NCI-H1417 treated with DMSO at 0.1 percent for 48 hours (cell line): Measurements from ENCODE around the gene FOXF1.

Source experiments
- DNase-seq: peaks from one replicate; lab custom pipeline; 2025; lab: John Stamatoyannopoulos, UW

FOXF1 gene

DNA sequence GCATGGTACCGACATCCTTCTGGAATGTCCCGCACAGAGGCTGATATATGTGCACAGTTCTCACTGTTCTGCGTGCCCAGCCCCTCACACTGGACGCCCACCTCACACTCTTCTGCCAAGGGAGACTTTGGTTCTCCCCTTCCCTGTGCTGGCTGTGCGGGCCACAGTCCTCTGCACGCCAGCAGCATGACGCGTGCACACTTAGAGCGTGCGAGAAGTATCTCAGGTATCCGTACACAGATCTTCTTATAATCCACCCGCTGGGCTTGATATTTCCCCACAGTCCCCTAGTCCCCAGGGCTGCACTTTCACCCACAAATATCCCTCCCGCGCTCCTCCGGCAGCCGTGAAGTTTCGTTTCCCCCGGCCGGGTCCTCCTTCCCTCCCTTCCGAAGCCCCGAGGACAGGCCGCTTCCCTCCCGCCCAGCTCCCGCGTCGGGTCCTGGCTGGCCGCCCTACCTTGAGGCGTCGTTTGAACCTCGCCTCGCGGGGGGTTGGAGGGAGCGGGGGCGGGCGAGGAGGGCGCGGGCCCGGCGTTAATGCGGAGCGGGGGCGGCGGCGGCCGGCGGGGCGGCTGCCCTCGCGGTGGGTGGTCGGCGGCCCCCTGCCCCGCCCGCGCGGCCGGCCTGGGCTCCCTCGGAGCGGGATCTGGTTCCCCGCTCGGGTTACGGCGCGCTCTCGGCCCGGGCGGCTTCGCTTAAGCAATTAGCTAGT is 5.0 kb upstream of the FOXF1 start:
- no peak for DNase-seq

DNA sequence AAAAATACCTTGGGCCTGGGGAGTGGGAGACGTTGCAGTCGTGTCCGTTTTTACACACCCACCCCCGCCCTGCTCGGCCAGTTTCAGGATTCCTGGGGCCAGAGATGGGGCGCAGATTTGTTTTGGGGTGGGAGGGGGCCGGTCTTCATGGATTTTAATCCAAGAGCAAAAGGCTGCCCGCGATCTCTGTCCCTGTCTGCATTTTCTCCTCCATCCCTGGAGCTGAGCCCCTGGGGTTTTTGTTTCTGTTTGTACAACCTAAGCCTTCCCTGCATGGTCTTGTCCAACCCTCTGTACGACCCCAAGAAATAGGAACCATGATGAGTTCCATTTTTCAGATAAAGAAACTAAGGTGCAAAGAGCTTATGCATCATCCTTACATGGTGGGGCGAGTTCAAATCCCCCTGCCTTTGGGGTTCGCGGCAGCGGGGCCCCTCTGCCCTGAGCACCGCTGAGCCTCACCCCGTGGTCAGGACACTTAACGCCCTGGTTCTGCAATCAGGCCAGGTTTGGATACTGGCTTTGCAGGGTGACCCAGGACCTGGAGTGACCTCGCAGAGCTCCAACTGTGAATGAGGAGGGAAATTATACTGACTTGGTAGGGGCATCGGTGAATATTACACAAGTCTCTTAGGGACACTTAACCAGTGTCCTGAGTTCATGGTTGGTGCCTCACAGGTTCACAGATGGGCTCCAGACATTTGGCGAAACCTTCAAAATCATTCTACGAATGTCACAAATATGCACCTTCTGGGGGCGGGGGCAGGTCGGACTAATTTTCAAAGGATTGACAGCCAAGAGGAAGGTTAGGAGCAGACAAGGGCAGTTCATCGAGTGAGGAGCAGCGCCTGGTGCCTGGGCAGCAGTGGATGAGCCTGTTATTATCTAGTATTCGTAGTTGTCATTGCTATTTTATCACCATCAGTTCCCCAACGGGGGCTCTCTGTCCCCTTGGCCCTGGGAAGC is 4.1 kb upstream of the FOXF1 start:
- DNase-seq = no peak

DNA sequence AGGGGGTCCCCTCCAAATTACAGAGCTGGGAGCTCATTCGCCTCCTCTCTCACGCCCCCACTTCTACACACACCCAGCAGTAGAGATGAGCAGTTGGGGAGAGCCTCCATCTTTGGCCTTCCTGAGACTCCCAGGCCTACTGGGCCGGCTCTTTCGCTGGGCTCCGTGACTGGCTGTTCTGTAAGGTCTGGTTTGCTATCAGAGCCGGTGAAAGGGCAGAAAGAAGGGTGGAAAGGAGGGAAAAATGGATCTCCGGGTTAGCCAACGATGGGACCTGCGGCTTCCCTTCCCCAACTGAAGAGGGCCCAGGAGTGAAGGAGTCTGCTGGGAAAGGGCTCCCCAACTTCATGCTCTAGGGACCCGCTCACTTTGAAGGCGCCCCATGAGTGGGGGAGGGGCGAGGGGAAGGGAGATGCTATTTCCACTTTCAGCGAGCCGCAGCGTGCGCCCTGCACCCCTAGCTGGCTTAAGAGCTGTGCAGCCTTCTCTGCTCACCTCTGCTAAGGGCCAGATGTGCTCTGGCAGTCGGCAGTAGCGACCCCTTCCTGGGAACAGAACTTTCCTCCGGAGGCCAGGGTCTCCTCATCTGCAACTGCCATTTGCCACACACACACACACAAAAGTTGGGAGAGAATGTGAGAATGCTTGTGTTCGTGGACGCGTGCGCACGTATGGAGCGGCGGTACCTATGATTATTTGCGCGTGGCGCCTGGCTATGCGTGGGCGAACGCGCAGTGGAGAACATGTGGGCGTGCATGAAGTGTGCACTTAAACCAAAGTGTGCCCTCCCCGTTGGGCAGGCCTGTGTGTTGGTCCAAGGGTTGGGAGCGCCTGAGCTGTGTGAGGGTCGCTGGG is 2.9 kb upstream of the FOXF1 start:
- DNase-seq = no peak

DNA sequence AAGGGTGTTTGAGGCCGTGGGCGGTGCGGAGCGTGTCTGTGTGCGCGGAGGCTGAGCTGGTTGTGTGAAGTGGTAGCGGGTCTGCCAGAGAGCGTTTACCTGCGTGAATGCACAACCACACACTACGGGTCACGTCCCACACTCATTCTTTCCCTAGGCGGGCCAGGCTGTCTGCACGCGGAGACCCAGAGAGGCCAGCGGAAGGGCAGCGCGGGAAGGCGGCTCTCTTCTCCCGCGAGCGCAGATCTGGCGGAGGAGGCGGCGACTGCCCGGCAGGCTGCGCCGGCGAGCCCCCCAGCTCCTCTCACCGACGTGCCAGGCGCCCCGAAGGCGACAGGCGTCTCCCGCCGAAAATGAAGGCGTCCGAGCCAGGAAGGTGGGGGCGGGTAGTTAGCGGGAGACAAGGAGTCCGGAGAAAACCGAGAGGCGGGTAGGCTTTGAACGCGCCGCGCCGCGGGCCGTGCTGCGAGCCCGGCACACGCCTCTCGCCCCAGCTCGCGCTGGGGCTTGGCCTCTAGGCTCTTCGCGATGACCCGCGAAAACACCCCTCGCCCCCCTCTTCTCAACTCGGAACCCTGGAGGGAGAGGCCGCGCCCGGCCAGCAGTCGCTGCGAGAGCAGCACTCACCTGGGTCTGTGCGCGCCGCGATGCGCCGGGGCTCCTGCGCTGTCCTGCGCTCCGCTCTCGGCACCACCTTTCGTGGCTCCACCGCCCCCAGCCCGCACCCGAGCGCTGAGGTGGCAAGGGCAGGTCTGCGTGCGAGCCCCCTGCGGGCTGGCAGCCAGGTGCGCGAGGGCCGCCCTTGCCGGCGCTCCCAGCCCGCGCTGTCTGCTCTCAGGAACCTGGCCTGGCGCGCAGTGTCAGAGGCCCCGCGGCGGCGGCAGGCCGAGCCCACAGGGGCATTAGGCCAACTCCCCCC is 2.0 kb upstream of the FOXF1 start:
- DNase-seq = no peak

DNA sequence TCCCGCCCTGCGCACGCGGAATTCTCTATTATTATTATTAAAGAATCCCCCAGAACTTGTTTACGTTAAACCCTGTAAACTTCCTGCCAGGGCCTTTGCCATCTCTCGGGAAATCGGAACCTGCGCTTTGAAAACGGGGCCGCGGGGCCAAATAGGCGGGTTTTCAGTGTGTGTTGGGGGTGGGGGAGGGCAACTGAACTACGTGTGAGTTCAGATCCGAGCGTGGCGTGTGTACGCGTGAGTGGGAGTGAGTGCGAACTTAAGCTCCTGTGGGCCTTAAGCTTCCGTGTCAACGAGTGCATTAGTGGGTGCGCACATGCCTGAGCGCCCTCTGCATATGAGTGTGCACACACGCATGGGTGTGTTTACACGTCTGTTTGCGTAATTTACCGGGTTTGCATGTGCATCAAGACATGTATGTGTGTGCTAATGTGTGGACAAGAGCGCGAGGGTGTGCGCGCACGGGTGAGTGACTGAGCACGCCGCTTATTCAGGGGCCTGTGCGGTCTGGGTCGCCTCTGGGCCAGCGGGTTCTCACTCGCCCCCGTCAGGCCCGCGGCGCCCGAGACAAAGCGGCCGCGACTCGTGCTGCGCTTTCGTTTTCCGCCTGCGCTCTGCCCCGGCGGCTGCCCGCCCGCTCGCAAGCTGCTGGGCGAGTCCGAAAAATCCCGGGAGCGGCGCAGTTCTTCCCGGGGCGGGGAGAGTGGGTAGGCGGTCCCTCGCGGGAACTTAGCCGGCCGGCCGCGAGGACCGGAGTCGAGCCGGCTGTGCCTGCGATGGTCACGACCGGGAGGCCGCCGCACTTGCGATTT is 1.2 kb upstream of the FOXF1 start:
- DNase-seq = no peak

DNA sequence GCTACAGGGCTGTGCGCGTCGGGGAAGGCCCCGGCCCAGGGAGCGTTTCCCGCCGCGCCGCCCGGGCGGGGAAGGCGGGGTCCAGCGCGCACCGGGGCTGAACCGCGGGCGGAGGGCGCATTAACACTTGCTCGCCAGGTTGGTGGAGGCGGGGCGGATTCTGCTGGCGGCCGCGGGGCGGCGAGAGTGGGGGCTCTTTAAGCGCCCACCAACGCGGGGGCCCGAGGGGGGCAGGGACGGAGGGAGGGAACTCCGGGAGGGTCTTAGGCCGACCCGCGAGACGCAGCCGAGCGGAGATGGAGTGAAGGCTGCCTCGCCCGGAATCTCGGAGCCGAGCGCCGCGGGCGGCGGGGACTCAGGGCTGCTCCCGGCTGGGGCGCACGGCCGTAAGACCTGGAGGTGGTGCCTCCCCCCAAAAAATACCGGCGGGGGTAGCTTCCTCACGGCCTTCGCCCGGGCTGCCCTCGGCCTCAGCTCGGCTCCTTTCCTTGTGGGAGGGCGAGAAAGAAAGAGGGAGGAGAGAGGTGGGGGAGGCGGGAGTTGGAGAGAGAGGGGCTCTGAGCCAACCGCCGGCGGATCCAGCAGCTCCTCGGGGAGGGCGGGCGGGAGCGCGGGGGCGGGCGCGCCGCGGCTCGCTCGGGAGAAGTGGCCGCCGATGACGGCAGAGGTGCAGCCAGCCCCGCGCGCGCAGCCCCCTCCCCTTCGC is 415 bp upstream of the FOXF1 start:
- no peak for DNase-seq

DNA sequence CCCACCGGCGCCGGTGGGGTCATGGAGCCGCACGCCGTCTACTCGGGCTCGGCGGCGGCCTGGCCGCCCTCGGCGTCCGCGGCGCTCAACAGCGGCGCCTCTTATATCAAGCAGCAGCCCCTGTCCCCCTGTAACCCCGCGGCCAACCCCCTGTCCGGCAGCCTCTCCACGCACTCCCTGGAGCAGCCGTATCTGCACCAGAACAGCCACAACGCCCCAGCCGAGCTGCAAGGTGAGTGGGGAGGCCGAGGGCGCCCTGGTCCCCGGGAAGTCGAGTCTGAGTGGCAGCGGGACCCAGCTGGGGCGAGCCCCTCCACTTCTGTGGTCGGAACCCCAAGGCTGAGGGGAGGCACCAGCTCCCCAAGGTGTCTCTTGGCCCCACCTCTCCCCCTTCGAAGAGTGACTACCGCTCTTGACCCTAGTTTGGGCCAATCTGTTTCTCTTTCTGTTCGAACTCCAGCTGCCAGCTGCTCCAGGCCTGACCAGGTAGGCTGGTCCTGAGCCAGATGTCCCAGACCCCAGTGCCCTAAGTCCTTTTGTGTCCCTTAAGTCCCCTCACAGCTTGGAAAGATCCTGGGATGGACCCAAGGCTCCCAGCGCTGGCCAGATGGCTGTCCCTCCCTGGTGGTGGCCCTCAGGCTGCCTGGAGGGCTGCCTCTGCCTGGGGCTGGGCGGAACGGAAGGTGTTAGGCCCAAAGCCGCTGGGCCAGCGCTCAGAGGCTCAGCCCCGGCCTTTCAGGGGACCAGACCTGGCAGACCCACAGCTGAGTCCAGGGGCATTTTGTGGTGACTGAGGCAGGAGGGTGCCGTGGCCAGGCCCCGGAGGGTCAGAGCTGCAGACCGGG is 1.2 kb downstream of the FOXF1 start:
- DNase-seq = no peak

DNA sequence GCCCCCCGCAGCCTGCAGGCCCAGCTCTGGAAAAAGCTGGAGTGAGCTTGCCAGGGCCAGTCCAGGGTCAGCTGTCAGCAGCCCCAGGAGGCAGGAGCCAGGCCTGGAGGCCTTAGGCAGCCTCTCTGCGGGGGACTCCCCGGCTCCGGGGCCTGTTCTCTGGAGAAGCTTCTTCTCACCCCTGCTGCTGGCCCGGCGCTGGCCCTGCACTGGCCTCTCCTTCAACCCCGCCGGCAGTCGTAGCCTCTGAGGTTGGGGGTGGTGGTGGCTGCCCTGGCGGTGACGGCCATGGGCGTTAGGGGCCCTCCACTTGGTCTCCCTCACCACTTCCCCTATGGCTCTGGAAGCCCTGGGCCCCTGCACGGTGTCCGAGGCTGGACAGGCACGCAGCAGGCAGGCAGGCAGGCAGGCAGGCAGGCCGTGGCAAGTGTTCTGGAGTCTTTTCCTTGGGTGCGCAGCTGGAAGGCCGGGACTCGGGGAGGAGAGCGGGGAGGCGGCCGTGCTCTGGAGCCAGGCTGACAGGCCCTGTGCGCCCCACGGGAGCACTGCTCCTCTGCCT is 2.1 kb downstream of the FOXF1 start:
- no peak for DNase-seq

DNA sequence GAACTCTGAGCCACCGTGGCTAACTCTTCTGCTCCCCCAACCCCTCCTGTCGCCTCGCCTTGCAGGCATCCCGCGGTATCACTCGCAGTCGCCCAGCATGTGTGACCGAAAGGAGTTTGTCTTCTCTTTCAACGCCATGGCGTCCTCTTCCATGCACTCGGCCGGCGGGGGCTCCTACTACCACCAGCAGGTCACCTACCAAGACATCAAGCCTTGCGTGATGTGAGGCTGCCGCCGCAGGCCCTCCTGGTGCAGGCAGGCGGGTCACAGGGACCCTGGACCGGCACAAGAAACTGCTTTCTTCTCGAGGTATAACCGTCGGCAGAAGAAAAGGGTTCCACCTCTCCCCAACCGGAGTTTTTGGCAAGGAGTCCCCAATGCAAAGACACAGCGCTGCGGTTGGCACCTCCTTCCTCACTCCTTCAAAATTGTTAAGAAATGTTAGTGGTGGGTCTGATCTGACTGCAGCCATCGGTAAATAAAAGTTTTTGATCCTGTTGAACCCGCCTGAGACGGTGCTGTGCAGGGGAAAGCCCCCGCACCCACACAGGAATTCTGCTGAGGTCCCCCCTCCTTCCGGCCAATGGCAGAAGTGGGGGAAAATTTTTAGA is 2.6 kb downstream of the FOXF1 start:
- no peak for DNase-seq

DNA sequence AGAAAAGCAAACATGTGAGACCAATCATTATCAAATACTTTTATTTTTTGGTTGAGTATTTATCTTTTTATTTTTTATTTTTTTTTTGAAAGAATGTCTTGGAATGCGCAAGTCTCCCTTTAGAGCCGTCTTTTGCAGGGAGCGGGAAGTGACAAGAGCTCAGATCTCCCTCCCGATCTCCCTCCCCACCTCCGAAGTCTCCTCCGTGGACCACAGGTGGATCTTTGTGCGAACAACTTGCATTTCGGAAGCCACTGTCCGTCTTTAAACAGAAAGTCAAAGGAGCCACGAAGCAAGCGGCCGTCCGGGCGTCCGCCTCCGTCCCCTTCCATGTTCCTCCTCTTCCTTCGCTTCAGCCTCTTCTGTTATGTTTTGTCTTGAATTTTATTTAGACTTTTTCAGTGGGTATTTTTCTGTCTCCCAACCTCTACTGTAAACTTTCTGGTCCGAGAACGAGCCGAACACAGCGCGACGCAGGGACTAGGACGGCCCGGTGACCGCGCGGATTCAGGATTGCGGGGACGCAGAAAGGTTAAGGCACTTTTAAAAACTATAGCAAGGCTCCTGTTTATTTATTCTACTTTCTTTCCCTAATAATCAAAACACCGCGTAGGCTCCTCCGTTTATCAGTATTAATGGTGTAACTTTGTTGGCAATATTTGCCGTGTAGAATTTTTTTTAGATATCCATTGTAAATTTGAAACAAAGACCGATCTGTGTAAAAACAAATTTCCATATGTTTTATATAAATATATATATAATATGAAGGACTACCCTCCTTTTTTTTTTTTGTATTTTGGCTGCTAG is 3.3 kb downstream of the FOXF1 start:
- DNase-seq = no peak

DNA sequence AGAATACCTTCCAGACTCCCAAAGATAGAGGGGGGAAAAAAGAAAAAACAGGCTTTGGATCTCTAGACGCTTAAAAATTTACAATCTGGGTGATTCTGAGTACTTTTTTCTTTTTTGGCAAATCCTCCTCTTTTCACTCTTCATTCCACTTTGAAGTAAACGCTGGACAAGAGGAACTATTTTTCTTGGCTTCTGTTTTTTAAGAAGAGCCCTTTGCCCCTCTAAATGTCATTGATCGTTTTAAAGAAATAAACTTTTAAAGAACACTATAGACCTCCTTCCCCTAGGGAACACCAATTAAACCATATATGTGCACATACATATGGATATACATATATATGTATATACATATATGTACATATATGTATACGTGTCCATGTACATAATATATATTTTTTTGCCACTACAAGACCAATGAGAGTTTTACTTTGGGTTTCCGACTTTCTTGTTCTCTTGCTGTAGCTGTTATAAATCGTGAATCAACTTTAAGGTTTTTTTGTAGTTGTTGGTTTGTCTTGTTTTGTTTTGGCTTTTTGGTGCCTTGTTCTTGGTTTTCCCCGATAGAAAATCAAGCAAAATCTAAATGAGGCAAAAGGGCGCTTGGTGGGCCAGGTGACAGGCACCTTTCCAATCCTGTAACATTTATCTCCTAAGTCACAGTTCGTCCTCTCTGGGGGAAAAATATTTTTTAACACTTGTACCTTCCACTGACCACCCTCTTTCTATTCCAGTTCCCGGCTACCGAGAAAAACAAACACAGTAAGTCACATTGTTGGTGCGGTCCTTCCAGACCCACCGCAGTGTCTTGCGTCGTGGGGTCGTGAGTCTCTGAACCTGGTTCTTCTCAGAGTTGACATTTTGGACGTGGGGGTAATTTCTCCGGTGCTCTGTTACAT is 4.4 kb downstream of the FOXF1 start:
- DNase-seq = no peak

DNA sequence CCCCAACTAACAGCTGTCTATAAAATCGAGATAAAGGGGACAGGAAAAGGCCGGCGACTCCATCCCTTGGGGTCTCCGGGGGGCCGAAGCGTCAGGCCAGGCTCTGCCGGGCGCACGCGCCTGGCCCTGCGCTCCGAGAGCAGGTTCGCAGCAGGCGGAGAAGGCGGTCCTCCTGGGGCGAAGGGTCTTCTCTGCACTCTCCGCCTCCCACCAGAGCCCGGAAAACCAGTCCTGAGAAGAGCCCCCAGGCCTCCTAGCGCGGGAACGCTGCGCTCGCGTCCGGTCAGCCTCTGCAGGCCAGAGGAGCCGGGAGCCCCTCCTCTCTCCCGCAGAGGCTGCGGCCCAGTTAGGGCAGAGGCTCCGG is 5.1 kb downstream of the FOXF1 start:
- DNase-seq = no peak

DNA sequence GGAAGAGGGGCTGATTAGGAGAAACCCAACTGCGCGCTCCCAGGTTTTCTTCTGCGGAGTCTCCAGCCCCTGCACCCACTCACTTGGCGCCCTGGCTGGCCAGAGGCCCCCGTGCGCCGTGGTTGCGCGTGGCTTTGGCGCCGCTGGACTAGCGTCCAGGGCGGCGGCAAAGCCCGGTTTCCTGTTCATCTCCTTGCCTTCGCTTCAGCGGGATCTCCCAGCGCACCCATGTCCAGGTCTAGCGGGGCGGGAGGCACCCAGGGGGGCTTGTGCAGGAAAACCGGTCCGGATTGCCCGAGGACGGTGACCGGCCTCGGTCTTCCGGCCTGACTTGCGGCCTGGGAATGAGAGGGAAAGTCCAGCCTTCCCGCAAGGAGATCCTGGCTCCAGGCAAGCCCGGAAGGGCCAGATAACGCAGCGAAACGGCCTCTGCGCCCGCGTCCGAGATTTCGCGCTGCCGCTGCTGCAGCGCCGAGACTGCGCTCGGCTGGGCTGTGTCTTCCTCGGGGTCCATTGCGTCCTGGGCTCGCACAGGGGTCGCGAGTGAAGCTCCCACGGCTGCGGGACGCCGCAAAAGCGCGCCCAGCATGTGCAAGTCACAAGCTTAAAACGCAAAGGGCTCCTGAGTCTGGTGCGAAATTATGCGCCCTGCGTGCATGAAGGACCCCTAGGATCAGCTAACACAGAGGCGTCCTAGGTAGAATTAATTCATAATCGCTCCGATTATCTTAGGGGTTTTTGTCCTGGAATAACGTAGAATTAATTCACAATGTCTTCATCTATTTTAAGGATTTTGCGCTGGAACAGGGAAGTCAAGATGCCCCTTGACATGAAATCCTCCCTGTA is 5.7 kb downstream of the FOXF1 start:
- DNase-seq = no peak

DNA sequence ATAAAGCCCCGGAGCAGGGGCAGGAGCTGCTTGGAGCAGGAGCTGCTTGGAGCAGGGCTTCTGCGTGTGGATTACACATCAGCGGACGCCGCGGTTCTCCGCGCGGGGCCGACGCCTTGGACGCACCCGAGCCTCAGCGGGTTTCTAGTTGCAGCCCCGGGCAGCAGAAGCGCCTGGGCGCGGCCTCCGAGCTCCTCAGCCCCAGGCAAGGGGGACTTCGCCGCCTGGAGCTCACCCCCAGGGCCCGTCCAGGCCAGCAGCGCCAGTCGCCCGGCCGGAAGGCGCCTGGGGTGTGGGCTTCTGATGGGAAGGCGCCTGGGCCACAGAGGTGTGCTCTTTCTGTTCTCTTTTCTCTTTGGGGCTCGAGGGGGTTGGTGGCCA is 6.3 kb downstream of the FOXF1 start:
- no peak for DNase-seq

DNA sequence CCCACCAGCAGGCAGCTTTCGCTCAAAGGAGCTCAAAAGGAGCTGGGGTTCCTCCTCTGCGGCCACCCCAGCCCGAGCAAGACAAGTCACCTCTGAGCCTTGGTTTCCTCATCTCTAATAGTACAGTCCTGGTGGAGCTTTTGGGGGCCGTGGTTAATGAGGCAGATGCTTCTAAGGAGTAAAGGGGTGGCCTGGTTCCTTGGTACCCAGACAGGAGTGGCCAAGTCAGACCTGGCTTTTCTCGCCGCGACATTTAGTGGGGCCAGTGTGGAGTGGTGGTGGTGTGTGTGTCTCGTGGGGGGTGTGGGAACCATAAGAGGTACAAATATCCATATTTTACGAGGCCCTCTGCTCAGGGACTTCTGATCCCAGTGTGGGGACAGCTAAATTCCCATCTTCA is 6.7 kb downstream of the FOXF1 start:
- no peak for DNase-seq
